ENCODE results near the gene ETV2.
"Not testable (repeated sequence)": the region's sequence is repeated elsewhere in the genome, so short reads cannot be mapped to it uniquely, and the experiment has no call there.

The ETV2 gene

DNA sequence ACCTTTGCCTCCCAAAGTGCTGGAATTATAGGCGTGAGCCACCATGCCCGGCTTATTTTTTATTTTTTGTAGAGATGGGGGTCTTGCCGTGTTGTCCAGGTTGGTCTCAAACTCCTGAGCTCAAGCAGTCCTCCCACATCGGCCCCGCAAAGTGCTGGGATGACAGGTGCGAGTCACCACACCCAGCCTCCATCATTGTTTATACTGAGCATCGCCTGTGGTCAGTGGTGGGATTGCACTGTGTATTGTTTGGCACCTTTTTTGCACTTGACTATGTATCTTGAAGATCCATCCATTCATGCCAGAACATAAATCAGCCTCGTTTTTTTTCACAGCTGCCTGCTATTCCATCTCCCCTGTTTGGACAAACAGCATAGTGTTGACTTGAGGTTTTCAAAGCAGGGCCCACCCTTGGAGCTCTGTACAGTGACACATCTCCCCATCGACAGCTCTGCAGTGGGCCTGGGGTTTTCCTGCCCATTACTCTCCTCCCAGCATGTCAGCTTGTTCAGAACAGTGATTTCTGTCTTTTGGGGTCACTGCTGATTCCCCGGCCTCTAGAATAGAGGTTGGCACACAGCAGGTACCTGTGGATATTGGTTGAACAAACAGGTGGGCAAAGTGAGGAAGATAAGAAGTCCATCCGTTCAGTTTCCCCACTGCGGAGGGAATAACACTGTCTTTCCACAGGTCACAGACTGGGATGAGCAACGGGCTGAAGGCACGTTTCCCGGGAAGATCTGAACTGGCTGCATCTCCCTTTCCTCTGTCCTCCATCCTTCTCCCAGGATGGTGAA, 16.6 kb downstream of the ETV2 start:
- no peak for DNase-seq (ENCODE audit: low read depth in 2 of 2)

- no peak for DNase-seq (ENCODE audit: low read depth in 2 of 2)
Observed at GRCh38 chr19:35661995-35662340, 20.4 kb downstream of the ETV2 start.

DNA sequence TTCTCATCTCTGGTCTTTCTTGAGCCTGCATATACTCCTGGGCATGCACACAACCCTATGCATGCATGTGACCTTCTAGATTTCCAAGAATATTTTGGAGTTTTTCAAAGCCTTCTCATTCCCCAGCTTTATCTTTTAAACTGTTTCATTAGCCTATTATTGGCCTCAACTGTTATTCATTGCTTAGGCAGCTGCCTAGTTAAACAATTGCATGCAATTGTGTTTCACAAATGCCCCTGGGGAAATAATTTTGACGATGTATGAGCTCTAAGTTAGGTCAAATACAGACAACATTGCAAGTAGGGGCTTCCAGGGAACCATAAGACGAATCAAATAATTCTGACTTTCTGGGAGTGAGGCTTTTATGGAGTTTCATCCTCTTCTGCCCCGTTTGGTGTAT, 22.4 kb downstream of the ETV2 start:
- DNase-seq (ENCODE audit: low read depth in 2 of 2), result no peak

DNA sequence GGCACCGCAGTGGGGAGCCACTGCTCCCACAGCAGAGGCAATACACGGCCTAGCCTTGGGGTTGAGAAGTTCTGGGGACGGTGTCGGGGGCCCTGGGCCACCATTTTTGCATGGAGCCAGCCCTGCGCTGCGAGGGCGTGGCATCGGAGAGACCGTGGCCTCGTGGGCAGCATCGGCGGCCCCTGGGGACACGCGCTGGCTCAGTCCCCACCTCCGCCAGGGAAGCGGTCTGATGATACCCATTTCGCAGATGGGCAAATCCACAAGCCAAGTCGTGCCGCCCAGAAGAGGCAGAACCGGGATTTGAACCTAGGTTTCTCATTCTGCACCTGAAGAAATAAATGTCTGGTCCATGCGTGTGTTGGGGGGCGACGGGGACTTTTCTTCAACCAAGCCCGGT, 23.6 kb downstream of the ETV2 start:
- DNase-seq (ENCODE audit: low read depth in 2 of 2), result no peak

DNA sequence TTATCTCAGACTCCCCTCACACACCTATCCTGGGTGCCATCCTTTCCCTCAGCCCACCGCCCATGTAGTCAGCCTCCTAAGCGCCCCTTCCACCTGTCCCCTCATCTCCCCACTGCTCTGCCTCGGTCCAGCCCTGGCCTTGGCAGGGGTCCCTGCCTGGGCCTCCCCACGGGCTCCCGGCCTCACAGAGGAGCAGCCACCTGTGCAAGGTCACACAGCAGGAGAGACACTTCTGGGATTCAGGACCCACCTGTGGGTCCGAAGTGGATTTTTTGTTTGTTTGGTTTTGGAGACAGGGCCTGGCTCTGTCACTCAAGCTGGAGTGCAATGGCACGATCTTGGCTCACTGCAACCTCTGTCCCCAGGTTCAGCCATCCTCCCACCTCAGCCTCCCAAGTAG, 24.1 kb downstream of the ETV2 start:
- DNase-seq (ENCODE audit: low read depth in 2 of 2), result no peak

DNA sequence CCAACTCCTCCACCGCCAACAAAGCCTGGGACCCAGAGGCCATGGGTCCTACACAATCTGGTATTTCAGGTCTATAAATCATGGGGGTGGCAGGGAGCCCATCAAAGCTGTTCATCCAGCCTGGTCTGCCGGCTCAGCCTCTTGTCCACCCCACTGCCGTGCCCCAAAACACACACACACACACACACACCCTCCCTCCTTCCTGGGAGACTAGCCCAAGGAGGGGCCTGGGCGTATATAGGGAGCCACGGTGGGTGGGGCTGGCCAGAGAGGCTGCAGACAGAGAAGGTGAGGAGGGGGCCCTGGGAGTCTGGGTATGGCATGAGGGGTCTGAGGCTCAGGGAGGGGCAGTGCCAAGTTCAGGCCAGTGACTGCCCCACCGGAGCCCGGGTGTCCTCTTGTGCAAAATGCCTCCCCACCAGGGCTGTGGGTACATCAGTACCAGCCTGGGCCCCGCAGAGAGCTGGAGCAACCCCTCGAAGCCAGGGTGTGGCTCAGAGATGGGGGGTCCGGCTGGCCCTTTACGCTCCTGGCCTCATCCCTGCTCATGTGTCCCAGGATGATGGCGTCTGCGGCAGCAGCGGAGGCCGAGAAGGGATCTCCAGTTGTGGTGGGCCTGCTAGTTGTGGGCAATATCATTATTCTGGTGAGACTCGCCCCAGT, 24.8 kb downstream of the ETV2 start, which contains the start of gene UPK1A:
TSS of gene UPK1A (plus strand) at position 267 of the 663 bp plus-strand sequence. CDS start at position 563, 296 bp downstream.
- DNase-seq (ENCODE audit: low read depth in 2 of 2), result no peak

DNA sequence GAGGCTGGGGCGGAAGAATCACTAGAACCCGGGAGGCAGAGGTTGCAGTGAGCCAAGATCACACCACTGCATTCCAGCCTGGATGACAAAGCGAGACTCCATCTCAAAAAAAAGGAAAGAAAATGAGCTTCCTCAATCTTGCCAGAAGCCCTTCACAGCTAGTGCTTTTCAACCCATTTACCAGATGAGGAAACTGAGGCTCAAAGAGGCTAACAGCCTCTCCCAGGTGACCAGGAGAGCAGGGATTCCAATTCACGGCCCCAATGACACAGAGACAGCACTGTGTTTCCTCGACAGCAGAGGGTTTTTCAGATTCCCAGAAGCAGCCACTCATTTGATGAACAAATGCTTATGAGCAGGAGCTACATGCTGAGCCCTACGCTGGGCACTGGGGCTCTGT, 28.0 kb downstream of the ETV2 start:
- DNase-seq (ENCODE audit: low read depth in 2 of 2), result no peak

DNA sequence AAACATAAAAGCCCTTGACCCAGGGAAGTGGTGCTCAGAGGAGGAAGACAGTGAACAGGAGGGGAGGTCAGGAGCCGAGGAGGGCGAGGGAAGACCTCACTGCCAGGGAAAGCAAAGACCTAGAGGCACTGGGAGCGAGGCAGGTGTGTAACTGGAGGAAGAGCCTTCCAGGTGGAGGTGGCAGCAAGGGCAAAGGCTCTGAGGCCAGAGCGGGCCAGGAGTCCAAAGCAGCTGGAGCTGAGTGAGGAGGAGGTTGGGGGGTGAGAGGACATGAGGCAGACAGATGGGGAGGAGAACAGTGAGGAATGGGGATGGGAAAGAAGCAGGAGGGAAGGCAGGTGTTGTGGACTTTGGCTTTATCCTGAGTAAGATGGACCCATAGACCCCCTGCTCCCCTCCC, 28.4 kb downstream of the ETV2 start:
- DNase-seq (ENCODE audit: low read depth in 2 of 2), result no peak

- no peak for DNase-seq (ENCODE audit: low read depth in 2 of 2)
Observed at GRCh38 chr19:35670686-35671085, 29.1 kb downstream of the ETV2 start.

- no peak for DNase-seq (ENCODE audit: low read depth in 2 of 2)
Observed at GRCh38 chr19:35671818-35672217, 30.3 kb downstream of the ETV2 start.

- DNase-seq (ENCODE audit: low read depth in 2 of 2), result no peak
Observed at GRCh38 chr19:35673121-35673804, 31.7 kb downstream of the ETV2 start.

DNA sequence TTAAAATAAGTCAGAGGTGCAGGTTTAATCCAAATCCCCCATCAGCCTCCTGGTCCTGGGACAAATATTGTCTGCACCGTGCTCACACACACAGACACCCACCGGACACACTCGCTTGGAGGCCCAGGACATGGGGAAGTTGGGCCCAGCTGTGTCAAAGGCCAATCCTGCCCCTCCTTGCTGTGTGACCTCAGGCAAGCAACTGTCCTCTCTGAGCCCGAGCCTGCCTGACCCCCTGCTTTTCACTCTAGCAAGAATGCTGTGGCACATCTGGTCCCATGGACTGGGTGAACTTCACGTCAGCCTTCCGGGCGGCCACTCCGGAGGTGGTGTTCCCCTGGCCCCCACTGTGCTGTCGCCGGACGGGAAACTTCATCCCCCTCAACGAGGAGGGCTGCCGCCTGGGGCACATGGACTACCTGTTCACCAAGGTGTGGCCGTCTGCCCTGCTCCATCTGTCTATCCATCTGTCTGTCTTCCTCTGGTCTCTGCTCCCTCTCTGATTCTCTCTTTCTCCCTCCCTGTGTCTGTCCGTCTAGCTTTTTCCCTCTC, 34.1 kb downstream of the ETV2 start:
- DNase-seq (ENCODE audit: low read depth in 2 of 2), result no peak

DNA sequence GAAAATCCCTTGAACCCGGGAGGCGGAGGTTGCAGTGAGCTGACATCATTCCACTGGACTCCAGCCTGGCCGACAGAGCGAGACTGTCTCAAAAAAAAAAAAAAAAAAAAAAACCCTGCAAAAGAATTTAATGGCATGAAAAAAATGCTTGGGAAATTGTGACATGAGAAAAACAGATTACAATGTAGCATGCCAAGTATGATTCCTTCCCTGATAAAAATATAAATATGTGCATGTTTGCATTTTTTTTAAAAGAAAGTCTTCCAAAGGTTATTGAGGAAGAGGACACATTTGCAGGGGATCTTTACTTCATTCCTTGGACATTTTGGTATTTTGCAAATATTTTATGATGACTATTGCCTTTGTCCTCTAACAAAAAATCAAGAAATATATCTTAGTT, 48.3 kb downstream of the ETV2 start:
- no peak for DNase-seq (ENCODE audit: low read depth in 2 of 2)

- DNase-seq (ENCODE audit: low read depth in 2 of 2), result not testable (repeated sequence)
Observed at GRCh38 chr19:35691106-35691505, 49.6 kb downstream of the ETV2 start.

GRCh38 chr19:35692010-35692409, 50.5 kb downstream of the ETV2 start:
- DNase-seq (ENCODE audit: low read depth in 2 of 2), result no peak

- no peak for DNase-seq (ENCODE audit: low read depth in 2 of 2)
Observed at GRCh38 chr19:35693422-35693821, 51.9 kb downstream of the ETV2 start.

DNA sequence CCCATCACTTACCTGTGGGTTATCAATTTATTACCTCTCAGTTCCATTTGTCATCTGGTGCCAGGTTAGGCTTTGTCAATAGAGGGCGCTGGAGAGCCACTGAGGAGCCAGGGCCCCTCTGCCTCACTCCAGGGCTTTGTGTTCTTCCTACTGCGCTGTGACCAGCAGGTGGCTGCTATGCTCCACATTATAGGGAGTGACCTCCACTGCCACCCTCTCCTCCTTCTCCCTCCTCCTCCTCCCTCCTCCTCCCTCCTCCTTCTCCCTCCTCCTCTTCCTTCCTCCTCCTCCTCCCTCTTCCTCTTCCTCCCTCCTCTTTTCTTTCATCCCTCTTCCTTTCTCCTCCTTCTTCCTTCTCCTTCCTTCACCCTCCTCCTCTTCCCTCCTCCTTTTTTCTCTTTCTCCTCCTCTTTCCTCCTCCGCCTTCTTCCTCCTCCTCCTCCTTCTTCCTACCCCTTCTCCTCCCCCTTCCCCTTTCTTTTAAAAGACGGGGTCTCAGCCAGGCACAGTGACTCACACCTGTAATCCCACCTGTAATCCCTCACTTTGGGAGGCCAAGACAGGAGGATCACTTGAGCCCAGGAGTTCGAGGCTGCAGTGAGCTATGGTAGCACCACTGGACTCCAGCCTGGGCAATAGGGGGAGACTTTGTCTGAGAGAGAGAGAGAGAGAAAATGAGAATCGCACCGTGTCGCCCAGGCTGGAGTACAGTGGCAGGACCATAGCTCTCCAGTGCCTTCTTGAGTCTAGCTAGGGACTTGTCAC, 52.5 kb downstream of the ETV2 start:
- peak; percentile 52 to 55 for DNase-seq (ENCODE audit: low read depth in 2 of 2)
